K562 (cell line): ENCODE results near the gene CBFA2T3. TPM values are rescaled to one million over a fixed set of nuclear protein-coding genes. Genes with fewer than 3 reads are reported as not detected.

Source experiments
- ASH1L ChIP-seq: fragments of 450-650 bp; IDR thresholded peaks from 2 replicates; pipeline ENCODE4 v1.6.1; 2018; ENCODE audit warnings: borderline replicate concordance, mild to moderate bottlenecking, low read depth; ENCODE audit not compliant: partially characterized antibody
- ATF1 ChIP-seq, 2 experiments: fragments of 450-650 bp in 1 of 2; IDR thresholded peaks; 2 replicates each; pipeline ENCODE4 v1.6.1; 2016; ENCODE audit warnings: missing compliant biosample characterization in 1 of 2, missing genetic modification characterization in 1 of 2
- MGA ChIP-seq: fragments of 450-650 bp; IDR thresholded peaks from 2 replicates; pipeline ENCODE4 v1.6.1; 2016; ENCODE audit warnings: mild to moderate bottlenecking, moderate library complexity
- MIER1 ChIP-seq: fragments of 450-650 bp; IDR thresholded peaks from 2 replicates; pipeline ENCODE4 v1.6.1; 2016; ENCODE audit warnings: antibody characterized with exemption, mild to moderate bottlenecking, low read depth
- SRSF1 ChIP-seq: fragments of 200-400 bp; formaldehyde crosslinking; IDR thresholded peaks from 2 replicates; pipeline ENCODE4 v1.6.1; 2017; ENCODE audit warnings: mild to moderate bottlenecking, low read depth, low read length, moderate library complexity
- THRAP3 ChIP-seq: fragments of 450-650 bp; IDR thresholded peaks from 2 replicates; pipeline ENCODE4 v1.6.1; 2016; ENCODE audit warnings: mild to moderate bottlenecking, inconsistent platforms, borderline replicate concordance
- ZBTB8A ChIP-seq: fragments of 450-650 bp; IDR thresholded peaks from 2 replicates; pipeline ENCODE4 v1.6.1; 2018; ENCODE audit warnings: mild to moderate bottlenecking, moderate library complexity; ENCODE audit not compliant: partially characterized antibody
- ZFP1 ChIP-seq: fragments of 450-650 bp; formaldehyde crosslinking; IDR thresholded peaks from 2 replicates; pipeline ENCODE4 v1.4.0; 2020; ENCODE audit warnings: mild to moderate bottlenecking, mixed read lengths
- ZNF23 ChIP-seq: fragments of 250-450 bp; sonication (Bioruptor Pico); IDR thresholded peaks from 2 replicates; pipeline ENCODE4 v1.4.0; 2020; ENCODE audit warnings: mild to moderate bottlenecking
- ZNF586 ChIP-seq: fragments of 450-650 bp; formaldehyde crosslinking; conservative IDR thresholded peaks from 2 replicates; pipeline ENCODE4 v1.4.0; 2020; ENCODE audit warnings: mild to moderate bottlenecking, moderate library complexity
- ZNF699 ChIP-seq: fragments of 250-450 bp; sonication (Bioruptor Pico); IDR thresholded peaks from 2 replicates; pipeline ENCODE4 v1.8.0; 2021; ENCODE audit warnings: mild to moderate bottlenecking, moderate library complexity; ENCODE audit not compliant: insufficient replicate concordance
- ZNF764 ChIP-seq: fragments of 250-450 bp; sonication (Bioruptor Pico); IDR thresholded peaks from 2 replicates; pipeline ENCODE4 v1.4.0; 2020; ENCODE audit warnings: low read depth, mild to moderate bottlenecking, moderate library complexity
- polyA plus RNA-seq, 8 experiments: library from polyadenylated mRNA; depleted of rRNA in 4 of 8; stranded (reverse) in 5 of 8; unstranded in 3 of 8; fragments of >200 nt; fragmentation: Nextera tagmentation in 2 of 8; fragmentation: Illumina TruSeq in 1 of 8; extraction: Ambion mirVana in 2 of 8; extraction: Trizol in 1 of 8; gene quantifications; 2 replicates each; pipeline versions ENCODE4 v1.2.1 to v1.2.3, GENCODE V29; 2011 to 2014; ENCODE audit warnings: inconsistent platforms in 1 of 8, missing spikeins in 1 of 8
- total RNA-seq, 7 experiments: library from RNA; depleted of rRNA in 6 of 7; stranded (reverse); fragments of >200 nt in 6 of 7; fragmentation: Illumina TruSeq in 2 of 7; extraction: Trizol in 2 of 7; gene quantifications; 2 replicates each; pipeline versions ENCODE4 v1.2.1 to v1.2.3, GENCODE V29; 2011 to 2021; ENCODE audit warnings: low replicate concordance in 1 of 7

Gene CBFA2T3
- total and polyA plus RNA-seq, 9 of the 15 experiments (the other 6 are each of a cell fraction or from before 2014, with no cell fraction given): 2.3 to 145 (median 6.7) TPM

GRCh38 chr16:88989852-88990547 lies 13.0 kb upstream of the CBFA2T3 start (continued):
- TF ChIP-seq MGA: no peak
- no peak for TF ChIP-seq ZNF23 (CRISPR knock-in tag)
- no peak for TF ChIP-seq SRSF1
- no peak for TF ChIP-seq ATF1 (CRISPR knock-in tag; IDR thresholded peaks at IDR 0.05)
- TF ChIP-seq ATF1 (tag; IDR thresholded peaks at IDR 0.05): peak; percentile 57; the same call in 1 of the 2 replicates
- no peak for TF ChIP-seq ZNF699 (CRISPR knock-in tag)
- TF ChIP-seq ZBTB8A: no peak
- TF ChIP-seq ASH1L: no peak
- no peak for TF ChIP-seq MIER1
- no peak for TF ChIP-seq ZNF586 (CRISPR knock-in tag)
- TF ChIP-seq THRAP3: no peak
- no peak for TF ChIP-seq ZNF764 (CRISPR knock-in tag)
- no peak for TF ChIP-seq ZFP1 (CRISPR knock-in tag)
- TF ChIP-seq, all 486 proteins: peak for 11
